AG09319 (cell line): ENCODE data around the gene HIVEP2.

ENCODE experiments used
- DNase-seq: peaks from one replicate; pipeline ENCODE4 v3.0.0-alpha.2; 2010; ENCODE audit warnings: low read depth; ENCODE audit errors: extremely low read depth
- CTCF ChIP-seq: IDR thresholded peaks from 2 replicates; pipeline ENCODE4 v1.5.1; 2011; ENCODE audit warnings: low read depth, mild to moderate bottlenecking, inconsistent platforms, low read length, moderate library complexity

HIVEP2 gene

GRCh38 chr6:142861711-142862110 lies 83.3 kb downstream of the HIVEP2 start:
- no peak for DNase-seq
- no peak for TF ChIP-seq CTCF

- no peak for TF ChIP-seq CTCF
- DNase-seq, result no peak
Measured at GRCh38 chr6:142860498-142860897, 84.5 kb downstream of the HIVEP2 start.

GRCh38 chr6:142857796-142858555 lies 87.0 kb downstream of the HIVEP2 start:
- no peak for DNase-seq
- no peak for TF ChIP-seq CTCF

GRCh38 chr6:142857233-142857761 lies 87.7 kb downstream of the HIVEP2 start:
- DNase-seq, result no peak
- TF ChIP-seq CTCF, result no peak

GRCh38 chr6:142856624-142857232 lies 88.2 kb downstream of the HIVEP2 start:
- no peak for TF ChIP-seq CTCF
- DNase-seq, result no peak

GRCh38 chr6:142855893-142856623 lies 88.9 kb downstream of the HIVEP2 start:
- DNase-seq, result no peak
- no peak for TF ChIP-seq CTCF
